Measurements from ENCODE around the gene DNAJC1.
"Not testable (repeated sequence)": the region's sequence is repeated elsewhere in the genome, so short reads cannot be mapped to it uniquely, and the experiment has no call there.

The DNAJC1 gene

DNA sequence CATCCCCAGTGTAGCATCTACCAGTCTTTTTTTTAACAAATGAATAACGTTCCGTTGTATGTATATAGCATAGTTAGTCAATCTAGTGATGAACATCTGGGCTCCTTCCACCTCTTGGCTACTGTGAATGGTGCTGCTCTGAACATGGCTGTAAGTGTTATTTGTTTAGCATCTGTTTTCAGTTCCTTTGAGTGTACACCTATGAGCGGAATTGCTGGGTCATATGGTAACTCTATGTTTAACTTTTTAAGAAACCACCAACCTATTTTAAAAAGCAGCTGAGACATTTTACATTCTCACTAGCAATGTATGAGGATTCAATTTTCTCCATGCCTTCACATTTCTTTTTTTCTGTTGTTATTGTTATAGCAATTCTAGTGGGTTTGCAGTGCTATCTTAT lies 178.2 kb downstream of the DNAJC1 start:
- no peak for DNase-seq (ENCODE audit: low read depth)

- no peak for DNase-seq (ENCODE audit: low read depth)
Observed at GRCh38 chr10:21824409-21824808, 179.1 kb downstream of the DNAJC1 start.

- no peak for DNase-seq (ENCODE audit: low read depth)
Observed at GRCh38 chr10:21823617-21824016, 179.9 kb downstream of the DNAJC1 start.

- DNase-seq (ENCODE audit: low read depth), result not testable (repeated sequence)
Observed at GRCh38 chr10:21822273-21822672, 181.3 kb downstream of the DNAJC1 start.

DNA sequence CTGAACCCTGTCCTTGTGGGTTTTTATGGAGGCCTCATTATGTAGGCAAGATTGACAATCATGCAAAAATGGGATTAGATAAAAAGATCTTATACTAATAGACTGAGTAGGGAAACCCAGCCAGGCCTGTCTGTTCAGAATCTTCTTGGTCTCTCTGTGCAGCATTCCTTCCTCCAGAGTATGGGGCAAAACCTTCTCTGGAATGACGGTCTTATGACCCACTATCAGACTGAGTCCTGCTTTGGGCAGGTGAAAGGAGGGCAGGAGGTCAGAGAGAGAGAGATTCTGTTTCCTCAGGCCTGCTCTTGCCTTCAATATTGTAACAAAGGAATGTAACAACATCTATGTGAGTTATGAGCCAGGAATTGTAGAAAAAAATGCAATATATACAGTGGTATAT lies 182.6 kb downstream of the DNAJC1 start:
- DNase-seq (ENCODE audit: low read depth), result no peak

DNA sequence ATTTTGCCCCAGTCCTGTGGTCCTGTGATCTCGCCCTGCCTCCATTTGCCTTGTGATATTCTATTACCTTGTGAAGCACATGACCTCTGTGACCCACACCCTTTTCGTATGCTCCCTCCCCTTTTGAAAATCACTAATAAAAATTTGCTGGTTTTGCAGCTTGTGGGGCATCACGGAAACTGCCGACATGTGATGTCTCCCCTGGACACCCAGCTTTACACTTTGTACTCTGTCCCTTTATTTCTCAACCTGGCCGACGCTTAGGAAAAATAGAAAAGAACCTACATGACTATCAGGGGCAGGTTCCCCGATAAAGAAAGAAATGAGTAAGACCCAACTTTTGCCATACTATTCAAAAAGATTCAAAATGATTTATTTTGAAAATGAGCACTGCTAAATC lies 185.1 kb downstream of the DNAJC1 start:
- not testable (repeated sequence) for DNase-seq (ENCODE audit: low read depth)

DNA sequence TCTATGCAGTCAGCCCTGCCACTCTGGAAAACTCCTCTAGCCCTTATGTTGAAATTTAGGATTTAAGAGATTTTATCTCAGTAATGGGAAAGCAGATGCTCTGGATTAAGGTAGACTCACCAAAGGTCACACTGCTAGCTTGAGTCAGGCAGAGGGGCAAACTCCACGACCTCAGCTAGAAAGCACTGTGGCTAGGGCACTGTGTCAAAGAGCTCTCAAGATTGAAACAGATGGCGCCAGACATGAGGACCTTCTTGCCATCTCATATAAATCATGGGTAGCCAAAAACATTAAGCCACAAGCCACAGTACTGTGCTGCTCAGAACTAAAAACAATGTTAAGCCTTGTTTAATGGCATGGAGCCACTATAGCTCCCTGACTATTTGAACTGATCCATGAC lies 188.7 kb downstream of the DNAJC1 start:
- no peak for DNase-seq (ENCODE audit: low read depth)

GRCh38 chr10:21813946-21814345 lies 189.6 kb downstream of the DNAJC1 start:
- DNase-seq (ENCODE audit: low read depth), result no peak

GRCh38 chr10:21811245-21811585 lies 192.3 kb downstream of the DNAJC1 start:
- DNase-seq (ENCODE audit: low read depth), result peak; percentile 46

- DNase-seq (ENCODE audit: low read depth), result peak; percentile 32
Observed at GRCh38 chr10:21810582-21811244, 192.8 kb downstream of the DNAJC1 start.

- DNase-seq (ENCODE audit: low read depth), result no peak
Observed at GRCh38 chr10:21808550-21808949, 195.0 kb downstream of the DNAJC1 start.

- peak; percentile 41 for DNase-seq (ENCODE audit: low read depth)
Observed at GRCh38 chr10:21807180-21807579, 196.3 kb downstream of the DNAJC1 start.

DNA sequence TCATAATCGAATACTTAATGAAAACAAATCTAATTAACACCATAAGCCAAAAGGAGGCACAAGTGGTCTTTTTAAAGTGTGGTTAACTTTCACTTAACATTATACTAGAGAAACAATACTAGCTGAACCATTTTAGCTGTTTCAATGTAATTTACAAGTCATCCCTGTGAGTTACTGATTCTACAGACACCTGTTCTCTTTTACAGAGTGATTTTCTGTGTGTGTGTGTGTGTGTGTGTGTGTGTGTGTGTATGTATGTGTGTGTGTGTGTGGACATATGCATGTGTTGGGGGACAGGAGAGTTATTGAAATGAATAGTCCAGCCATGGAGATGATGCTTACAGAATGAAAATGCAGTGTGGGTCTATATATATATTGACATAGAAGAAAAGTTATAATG lies 200.2 kb downstream of the DNAJC1 start:
- DNase-seq (ENCODE audit: low read depth), result no peak

DNA sequence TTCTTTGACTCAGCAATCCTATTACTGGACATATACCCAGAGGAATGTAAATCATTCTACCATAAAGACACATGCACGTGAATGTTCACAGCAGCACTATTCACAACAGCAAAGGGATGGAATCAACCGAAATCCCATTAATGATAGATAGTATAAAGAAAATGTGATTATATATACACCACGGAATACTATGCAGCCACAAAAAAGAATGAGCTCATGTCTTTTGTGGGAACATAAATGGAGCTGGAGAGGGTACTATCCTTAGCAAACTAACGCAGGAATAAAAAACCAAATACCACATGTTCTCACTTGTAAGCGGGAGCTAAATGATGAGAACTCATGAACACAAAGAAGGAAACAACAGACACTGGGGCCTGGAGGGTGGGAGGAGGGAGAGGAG lies 201.9 kb downstream of the DNAJC1 start:
- no peak for DNase-seq (ENCODE audit: low read depth)

GRCh38 chr10:21797984-21798765 lies 205.4 kb downstream of the DNAJC1 start:
- DNase-seq (ENCODE audit: low read depth), result no peak

DNA sequence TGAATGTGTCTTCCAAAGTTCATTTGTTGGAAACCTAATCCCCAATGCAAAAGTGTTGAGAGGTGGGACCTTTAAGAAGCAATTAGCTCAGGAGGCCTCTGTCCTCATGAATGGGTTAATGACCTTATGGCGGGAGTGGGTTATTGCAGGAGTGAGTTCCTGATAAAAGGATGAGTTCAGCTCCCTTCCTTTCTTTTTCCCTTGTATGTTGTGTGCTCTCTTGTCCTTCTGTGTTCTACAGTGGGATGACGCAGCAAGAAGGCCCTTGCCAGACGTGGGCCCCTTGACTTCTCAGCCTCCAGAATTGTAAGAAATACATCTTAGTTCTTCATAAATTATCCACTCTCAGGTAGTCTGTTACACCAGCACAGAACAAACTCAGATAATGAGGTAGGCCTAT lies 206.0 kb downstream of the DNAJC1 start:
- DNase-seq (ENCODE audit: low read depth), result no peak

- no peak for DNase-seq (ENCODE audit: low read depth)
Observed at GRCh38 chr10:21791276-21791675, 212.3 kb downstream of the DNAJC1 start.

GRCh38 chr10:21776883-21777282 lies 226.6 kb downstream of the DNAJC1 start:
- DNase-seq (ENCODE audit: low read depth), result no peak

- DNase-seq (ENCODE audit: low read depth), result no peak
Observed at GRCh38 chr10:21771219-21771618, 232.3 kb downstream of the DNAJC1 start.

GRCh38 chr10:21769041-21769440 lies 234.5 kb downstream of the DNAJC1 start:
- no peak for DNase-seq (ENCODE audit: low read depth)

DNA sequence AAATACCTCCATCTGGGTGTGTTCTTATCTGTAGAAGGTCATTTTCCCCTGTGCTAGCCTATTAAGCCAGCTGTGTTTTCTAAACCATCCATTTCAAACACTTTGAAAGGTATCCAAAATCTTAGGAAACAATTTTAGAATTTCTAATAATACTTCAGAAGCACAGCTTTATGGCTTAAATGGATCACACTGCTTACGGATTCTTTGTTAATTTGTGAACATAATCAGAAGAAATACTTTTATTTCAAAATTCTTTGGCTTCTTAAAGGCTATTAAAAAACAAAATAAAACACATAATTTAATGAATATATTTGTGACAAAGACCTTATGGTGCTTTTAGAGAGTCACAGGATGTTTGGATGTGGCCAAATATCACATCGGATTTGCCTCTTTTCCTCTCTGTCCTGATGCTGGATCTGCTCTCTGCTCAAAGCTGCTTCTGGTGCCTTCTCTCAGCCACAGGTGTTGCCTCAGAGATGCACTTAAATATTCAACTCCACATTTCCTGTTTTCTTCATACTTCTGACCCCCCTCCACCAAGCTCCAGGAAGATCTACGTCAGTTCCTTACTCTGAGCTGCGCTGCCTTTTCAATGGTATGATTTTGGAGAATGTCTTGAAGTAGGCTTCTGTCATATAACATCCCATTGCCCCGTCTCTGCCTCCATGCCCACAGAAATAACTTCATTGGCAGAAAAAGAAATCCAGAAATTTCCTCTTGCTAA lies 238.9 kb downstream of the DNAJC1 start:
- no peak for DNase-seq (ENCODE audit: low read depth)

DNA sequence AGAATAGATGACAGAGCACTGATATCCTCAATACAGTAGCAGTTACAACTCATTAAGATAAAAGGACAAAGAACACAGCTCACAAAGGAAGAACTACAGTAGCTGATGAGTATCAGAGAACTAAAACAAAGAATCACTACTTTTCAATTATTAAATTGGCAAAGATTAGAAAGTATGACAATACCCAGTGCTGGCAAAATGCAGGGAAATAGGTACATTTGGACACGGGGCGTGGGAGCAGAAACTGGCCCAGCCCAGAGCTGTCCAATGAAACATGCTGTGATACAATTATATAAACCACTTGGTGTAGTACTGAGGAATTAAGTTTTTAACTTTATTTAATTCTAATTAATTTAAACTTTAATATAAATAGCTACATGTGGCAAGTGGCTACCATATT lies 243.2 kb downstream of the DNAJC1 start:
- DNase-seq (ENCODE audit: low read depth), result no peak

DNA sequence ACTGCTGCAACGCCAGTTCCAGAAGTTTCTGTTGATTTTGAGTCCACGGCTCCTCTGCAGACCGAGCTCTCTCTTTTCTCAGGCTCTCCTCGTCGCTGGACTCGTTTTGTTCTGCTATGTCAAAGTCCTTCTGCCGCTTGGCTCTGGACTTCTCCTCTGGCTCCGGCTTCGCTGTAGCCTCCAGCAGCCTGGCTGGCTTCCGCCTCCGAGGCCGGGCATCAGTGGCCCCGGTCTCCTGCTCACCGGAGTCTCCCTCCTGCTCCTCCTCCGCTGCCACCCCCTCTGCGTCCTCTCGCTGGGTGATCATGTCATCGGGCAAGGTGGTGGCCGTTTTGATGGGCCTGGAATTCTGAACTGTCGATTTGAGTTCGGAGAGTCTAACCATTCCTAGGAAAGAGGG lies 244.3 kb downstream of the DNAJC1 start:
- DNase-seq (ENCODE audit: low read depth), result no peak
